Neural crest cell (in vitro differentiated cells): ENCODE results near the gene CNN2. TPM values are rescaled to one million over a fixed set of nuclear protein-coding genes. Genes with fewer than 3 reads are reported as not detected.

Experiments
- DNase-seq: peaks from one replicate; pipeline ENCODE4 v3.0.0; 2021; ENCODE audit warnings: low read depth, mixed read lengths, low spot score
- H3K27ac Mint-ChIP-seq: one replicate; pipeline ENCODE4 v1.8.0; 2021; ENCODE audit warnings: mild to moderate bottlenecking, mixed read lengths; ENCODE audit not compliant: unreplicated experiment
- H3K27me3 Mint-ChIP-seq: 2 replicates; pipeline ENCODE4 v1.8.0; 2021; ENCODE audit warnings: low read depth, mild to moderate bottlenecking, mixed read lengths
- H3K36me3 Mint-ChIP-seq: 2 replicates; pipeline ENCODE4 v1.8.0; 2021; ENCODE audit warnings: low read depth, mild to moderate bottlenecking, mixed read lengths
- H3K4me1 Mint-ChIP-seq: 2 replicates; pipeline ENCODE4 v1.8.0; 2021; ENCODE audit warnings: mixed read lengths
- H3K4me3 Mint-ChIP-seq: one replicate; pipeline ENCODE4 v1.8.0; 2021; ENCODE audit warnings: mild to moderate bottlenecking, mixed read lengths
- H3K9me3 Mint-ChIP-seq: 2 replicates; pipeline ENCODE4 v1.8.0; 2021; ENCODE audit warnings: mixed read lengths
- CTCF ChIP-seq: fragments of 200-600 bp; sonication (generic); conservative IDR thresholded peaks from 2 replicates; pipeline ENCODE4 v1.5.0; 2021; ENCODE audit warnings: antibody characterized with exemption, mild to moderate bottlenecking
- total RNA-seq: library from RNA; stranded (reverse); gene quantifications from 2 replicates; pipeline ENCODE4 v1.2.1, GENCODE V29; 2021

CNN2 gene
- total RNA-seq, 1 donor from 2014 or later = 140 TPM

- no peak for TF ChIP-seq CTCF
- Mint-ChIP-seq H3K27ac (peak overlapping the region; percentile 35), H3K4me1 (peaks cover 9% of the 10 kb centered on the region), H3K4me3 (peak overlapping the region; percentile 72), H3K9me3 (no peaks in the 10 kb centered on the region), H3K27me3 (no peaks in the 10 kb centered on the region), H3K36me3 (peaks cover 4% of the 10 kb centered on the region)
- DNase-seq = no peak
These were observed 1.9 kb downstream of the CNN2 start for GRCh38 chr19:1028062-1028926.

- DNase-seq = no peak
- peaks cover under 1% of the 10 kb centered on the region for H3K4me1 Mint-ChIP-seq
- peaks cover 4% of the 10 kb centered on the region for H3K36me3 Mint-ChIP-seq
- H3K27ac Mint-ChIP-seq = no peak overlapping the region
- H3K4me3 Mint-ChIP-seq = no peak overlapping the region
- TF ChIP-seq CTCF = no peak
- no peaks in the 10 kb centered on the region for H3K27me3 Mint-ChIP-seq
- no peaks in the 10 kb centered on the region for H3K9me3 Mint-ChIP-seq
These were observed 6.0 kb downstream of the CNN2 start for GRCh38 chr19:1032264-1032867.

GRCh38 chr19:1035998-1036621, 9.7 kb downstream of the CNN2 start:
- H3K27ac Mint-ChIP-seq = no peak overlapping the region
- H3K4me3 Mint-ChIP-seq = no peak overlapping the region
- no peak for TF ChIP-seq CTCF
- peaks cover 7% of the 10 kb centered on the region for H3K36me3 Mint-ChIP-seq
- H3K27me3 Mint-ChIP-seq = no peaks in the 10 kb centered on the region
- DNase-seq = no peak
- H3K9me3 Mint-ChIP-seq = no peaks in the 10 kb centered on the region
- peaks cover 24% of the 10 kb centered on the region for H3K4me1 Mint-ChIP-seq

GRCh38 chr19:1037621-1038064, 11.2 kb downstream of the CNN2 start:
- Mint-ChIP-seq H3K36me3 (peaks cover 3% of the 10 kb centered on the region), H3K27ac (no peak overlapping the region), H3K27me3 (no peaks in the 10 kb centered on the region), H3K4me3 (peak overlapping the region; percentile 27), H3K4me1 (peaks cover 27% of the 10 kb centered on the region), H3K9me3 (no peaks in the 10 kb centered on the region)
- DNase-seq = no peak
- TF ChIP-seq CTCF = no peak

GRCh38 chr19:1038978-1039645, 12.7 kb downstream of the CNN2 start:
- H3K4me1 Mint-ChIP-seq = peaks cover 27% of the 10 kb centered on the region
- no peak for DNase-seq
- peak overlapping the region; percentile 97 for H3K4me3 Mint-ChIP-seq
- peaks cover 3% of the 10 kb centered on the region for H3K36me3 Mint-ChIP-seq
- peak overlapping the region; percentile 19 for H3K27ac Mint-ChIP-seq
- no peaks in the 10 kb centered on the region for H3K27me3 Mint-ChIP-seq
- no peaks in the 10 kb centered on the region for H3K9me3 Mint-ChIP-seq
- TF ChIP-seq CTCF = no peak
